ENCODE data around the gene SMAD9. TPM values are rescaled to one million over a fixed set of nuclear protein-coding genes. Genes with fewer than 3 reads are reported as not detected.

SMAD9 gene
- total and polyA plus RNA-seq, 9 of the 15 experiments (the other 6 are each of a cell fraction or from before 2014, with no cell fraction given): 0.02 to 0.08 (median 0.03) TPM; not detected in 4

DNA sequence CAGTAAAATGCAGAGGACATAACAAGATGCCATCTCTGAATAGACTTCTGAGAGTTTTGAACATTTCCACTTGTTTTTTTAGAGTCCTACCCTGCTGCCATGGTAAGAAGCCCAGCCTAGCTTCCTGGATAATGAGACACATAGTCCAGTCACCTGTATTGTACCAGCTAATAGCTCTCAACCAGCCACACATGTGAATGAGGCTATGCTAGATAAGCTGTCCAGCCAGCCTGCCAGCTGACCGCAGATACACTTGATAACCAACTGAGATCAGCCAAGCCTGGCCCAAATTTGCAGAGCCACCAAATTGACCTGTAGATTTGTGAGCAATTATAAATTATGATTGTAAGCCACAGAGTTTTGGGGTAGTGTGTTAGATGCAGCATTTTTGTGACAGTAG, 90.3 kb downstream of the SMAD9 start:
- BruUV-seq (replicated peaks): no TSS peak
- POLR2A ChIA-PET: interaction anchor here (0.7 to 1.2 kb wide), 2 partner anchors 17 to 28 kb away, joined by 3 to 4 read pairs; no protein-coding TSS in a partner anchor
- H3K27me3 ChIP-seq (ENCODE audit: control insufficient read depth in 2 of 2, insufficient read depth in 2 of 2, low read length in 2 of 2): no peaks in the 10 kb centered on the region
- TF ChIP-seq, protein P1, sequence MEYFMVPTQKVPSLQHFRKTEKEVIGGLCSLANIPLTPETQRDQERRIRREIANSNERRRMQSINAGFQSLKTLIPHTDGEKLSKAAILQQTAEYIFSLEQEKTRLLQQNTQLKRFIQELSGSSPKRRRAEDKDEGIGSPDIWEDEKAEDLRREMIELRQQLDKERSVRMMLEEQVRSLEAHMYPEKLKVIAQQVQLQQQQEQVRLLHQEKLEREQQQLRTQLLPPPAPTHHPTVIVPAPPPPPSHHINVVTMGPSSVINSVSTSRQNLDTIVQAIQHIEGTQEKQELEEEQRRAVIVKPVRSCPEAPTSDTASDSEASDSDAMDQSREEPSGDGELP (CRISPR knock-in tag; IDR thresholded peaks at IDR 0.05; ENCODE audit: borderline replicate concordance): peak; percentile 40
- TF ChIP-seq, protein P2, sequence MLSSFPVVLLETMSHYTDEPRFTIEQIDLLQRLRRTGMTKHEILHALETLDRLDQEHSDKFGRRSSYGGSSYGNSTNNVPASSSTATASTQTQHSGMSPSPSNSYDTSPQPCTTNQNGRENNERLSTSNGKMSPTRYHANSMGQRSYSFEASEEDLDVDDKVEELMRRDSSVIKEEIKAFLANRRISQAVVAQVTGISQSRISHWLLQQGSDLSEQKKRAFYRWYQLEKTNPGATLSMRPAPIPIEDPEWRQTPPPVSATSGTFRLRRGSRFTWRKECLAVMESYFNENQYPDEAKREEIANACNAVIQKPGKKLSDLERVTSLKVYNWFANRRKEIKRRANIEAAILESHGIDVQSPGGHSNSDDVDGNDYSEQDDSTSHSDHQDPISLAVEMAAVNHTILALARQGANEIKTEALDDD (IDR thresholded peaks at IDR 0.05): peak; percentile 63
- TF ChIP-seq TEAD4 (IDR thresholded peaks at IDR 0.05; ENCODE audit: low read length): 0 out of 2 replicates have a peak, but pooled peaks have one; percentile 11
- TF ChIP-seq TEAD4 (CRISPR knock-in tag; IDR thresholded peaks at IDR 0.05; ENCODE audit: borderline replicate concordance): no peak
- TF ChIP-seq CTBP1 (IDR thresholded peaks at IDR 0.05; ENCODE audit: borderline replicate concordance): no peak
- peaks cover 0 to 3% of the 10 kb centered on the region in 2 experiments; a peak in 2 of 5 replicates for H3K4me1 ChIP-seq (replicated peaks in 1 of 2; ENCODE audit: control insufficient read depth in 2 of 2, insufficient read depth in 2 of 2, low read length in 2 of 2)
- no peaks in the 10 kb centered on the region for H3K9me1 ChIP-seq (ENCODE audit: control insufficient read depth, insufficient read depth, low read length)
- intact Hi-C loops (cut with micrococcal nuclease) (loop anchor here (10.0 kb wide), 1 partner anchor 545 kb away; no protein-coding TSS in a partner anchor), in situ Hi-C loops (cut with MboI) (loop anchor here (25.0 kb wide), 1 partner anchor 417 kb away; no protein-coding TSS in a partner anchor)
- H2AFZ ChIP-seq (ENCODE audit: low read depth, low read length): no peak overlapping the region
- no peak overlapping the region for H3K9ac ChIP-seq (ENCODE audit: insufficient read depth in 1 of 2, low read depth in 2 of 2, low read length in 2 of 2)
- WGBS (ENCODE audit: insufficient coverage, low coverage, missing lambda C conversion rate): 38% methylated on average over 1 of the region's 1 CpG
- FAIRE-seq: no peak
- peaks cover 27% of the 10 kb centered on the region for H3K36me3 ChIP-seq (ENCODE audit: control insufficient read depth, insufficient read depth, low read length)
- no peak for DNase-seq (ENCODE audit: extremely low read depth in 1 of 4, low spot score in 3 of 4)
- H3K4me3 ChIP-seq: no peak overlapping the region
- no peak overlapping the region for H3K27ac ChIP-seq (ENCODE audit: extremely low read depth, low read depth, low read length)
- H3K9me3 ChIP-seq (replicated peaks; ENCODE audit: control insufficient read depth, insufficient read depth, low read depth, low read length): no peaks in the 10 kb centered on the region
- 0 out of 3 replicates have a peak, but pooled peaks have one; percentile 42 for ATAC-seq
- H4K20me1 ChIP-seq (replicated peaks; ENCODE audit: control insufficient read depth, insufficient read depth, low read length): no peaks in the 10 kb centered on the region
- H3K79me2 ChIP-seq (ENCODE audit: control insufficient read depth, insufficient read depth, low read length): no peaks in the 10 kb centered on the region
- no peak overlapping the region for H3K4me2 ChIP-seq (ENCODE audit: insufficient read depth, low read length)
- CTCF ChIA-PET (ENCODE audit: low intra/inter-chr PET ratio): no interaction called here

All from K562 (cell line).